DOHH2 (cell line): ENCODE measurements around the gene ARID1B.
A peak's percentile ranks its signal among the peaks of the same experiment; 100 is the strongest.

Experiments
- H3F3A ChIP-seq: fragments of 200-600 bp; sonication (generic), shearing (Covaris generic); 2 replicates; pipeline ENCODE4 v1.6.0; 2016; ENCODE audit warnings: antibody characterized with exemption, mild to moderate bottlenecking; ENCODE audit not compliant: control insufficient read depth, insufficient read depth
- H3K27ac ChIP-seq: fragments of 200-600 bp; sonication (generic); 2 replicates; pipeline ENCODE4 v1.5.1; 2014; ENCODE audit warnings: low read depth, mild to moderate bottlenecking, low read length, moderate library complexity
- H3K27me3 ChIP-seq: fragments of 200-600 bp; sonication (generic); 2 replicates; pipeline ENCODE4 v1.6.1; 2014; ENCODE audit warnings: mild to moderate bottlenecking, low read length, mixed read lengths; ENCODE audit not compliant: control insufficient read depth
- H3K36me3 ChIP-seq: fragments of 200-600 bp; sonication (generic); 2 replicates; pipeline ENCODE4 v1.6.1; 2014; ENCODE audit warnings: mild to moderate bottlenecking, low read length, moderate library complexity, mixed read lengths; ENCODE audit not compliant: control insufficient read depth
- H3K4me1 ChIP-seq: fragments of 200-600 bp; sonication (generic); 2 replicates; pipeline ENCODE4 v1.6.1; 2014; ENCODE audit warnings: mild to moderate bottlenecking, low read length, mixed read lengths; ENCODE audit not compliant: control insufficient read depth
- H3K4me2 ChIP-seq: fragments of 200-600 bp; sonication (generic); 2 replicates; pipeline ENCODE4 v1.6.0; 2014; ENCODE audit warnings: mild to moderate bottlenecking, low read length, moderate library complexity
- H3K4me3 ChIP-seq: fragments of 200-600 bp; sonication (generic); 2 replicates; pipeline ENCODE4 v1.5.1; 2014; ENCODE audit warnings: mild to moderate bottlenecking, low read length, mixed read lengths
- H3K79me2 ChIP-seq: fragments of 200-600 bp; sonication (generic); 2 replicates; pipeline ENCODE4 v1.6.1; 2014; ENCODE audit warnings: mild to moderate bottlenecking, low read length, mixed read lengths; ENCODE audit not compliant: control insufficient read depth
- H3K9me2 ChIP-seq: fragments of 200-600 bp; sonication (generic); replicated peaks from 2 replicates; pipeline ENCODE4 v1.6.1; 2014; ENCODE audit warnings: mild to moderate bottlenecking, low read length, mixed read lengths; ENCODE audit not compliant: control insufficient read depth
- H3K9me3 ChIP-seq: fragments of 200-600 bp; sonication (generic); 2 replicates; pipeline ENCODE4 v1.6.1; 2014; ENCODE audit warnings: antibody characterized with exemption, low read length, mixed read lengths; ENCODE audit not compliant: control insufficient read depth, insufficient read depth
- H4K20me1 ChIP-seq: fragments of 200-600 bp; sonication (generic); 2 replicates; pipeline ENCODE4 v1.6.0; 2014; ENCODE audit warnings: low read depth, mild to moderate bottlenecking, antibody characterized with exemption, low read length, moderate library complexity; ENCODE audit not compliant: control insufficient read depth, insufficient read depth
- CTCF ChIP-seq: fragments of 200-600 bp; sonication (generic); IDR thresholded peaks from one replicate; pipeline ENCODE4 v1.5.1; 2014; ENCODE audit warnings: antibody characterized with exemption, mild to moderate bottlenecking, low read depth, low read length; ENCODE audit not compliant: poor library complexity, severe bottlenecking
- EZH2phosphoT487 ChIP-seq: fragments of 200-600 bp; sonication (generic); IDR thresholded peaks from 2 replicates; pipeline ENCODE4 v1.6.1; 2017; ENCODE audit warnings: borderline replicate concordance, mild to moderate bottlenecking, antibody characterized with exemption, low read length, moderate library complexity, mixed read lengths

Gene ARID1B

GRCh38 chr6:156832669-156833068 is 55.5 kb downstream of the ARID1B start:
- TF ChIP-seq EZH2phosphoT487 (no peak), CTCF (no peak)
- H3K4me3 ChIP-seq = no peak overlapping the region
- H3K79me2 ChIP-seq = peaks cover 94% of the 10 kb centered on the region
- no peak overlapping the region for H3K27ac ChIP-seq
- no peak overlapping the region for H3K4me2 ChIP-seq
- no peaks in the 10 kb centered on the region for H3K9me2 ChIP-seq
- H3F3A ChIP-seq = peaks cover 3% of the 10 kb centered on the region; the same call in 1 of the 2 replicates
- peaks cover 8% of the 10 kb centered on the region for H3K4me1 ChIP-seq
- H4K20me1 ChIP-seq = peaks cover 11% of the 10 kb centered on the region
- no peaks in the 10 kb centered on the region for H3K9me3 ChIP-seq
- H3K36me3 ChIP-seq = peaks cover 52% of the 10 kb centered on the region
- H3K27me3 ChIP-seq = no peaks in the 10 kb centered on the region

- Histone ChIP-seq H3F3A (peaks cover 2% of the 10 kb centered on the region; the same call in 1 of the 2 replicates), H3K79me2 (peaks cover 91% of the 10 kb centered on the region), H4K20me1 (peaks cover 8% of the 10 kb centered on the region), H3K4me2 (no peak overlapping the region), H3K9me3 (no peaks in the 10 kb centered on the region), H3K4me1 (peaks cover 13% of the 10 kb centered on the region), H3K27ac (no peak overlapping the region), H3K9me2 (no peaks in the 10 kb centered on the region), H3K4me3 (no peak overlapping the region), H3K27me3 (no peaks in the 10 kb centered on the region), H3K36me3 (peaks cover 44% of the 10 kb centered on the region)
- TF ChIP-seq EZH2phosphoT487 (no peak), CTCF (no peak)
Measured at GRCh38 chr6:156833755-156834154, 56.6 kb downstream of the ARID1B start.

- Histone ChIP-seq H3K9me3 (no peaks in the 10 kb centered on the region), H3K4me1 (peaks cover 50% of the 10 kb centered on the region), H3K9me2 (no peaks in the 10 kb centered on the region), H3F3A (no peaks in the 10 kb centered on the region), H3K27ac (no peak overlapping the region), H3K79me2 (peaks cover 93% of the 10 kb centered on the region), H4K20me1 (peaks cover 26% of the 10 kb centered on the region; the same call in 1 of the 2 replicates), H3K4me3 (no peak overlapping the region), H3K36me3 (peaks cover 39% of the 10 kb centered on the region), H3K4me2 (peak overlapping the region; percentile 32), H3K27me3 (no peaks in the 10 kb centered on the region)
- no peak for TF ChIP-seq EZH2phosphoT487
- no peak for TF ChIP-seq CTCF
Measured at GRCh38 chr6:156839129-156839528, 62.0 kb downstream of the ARID1B start.
